GM15510 (cell line): ENCODE results near the gene LOXHD1.

Source experiments
- POLR2A ChIP-seq: IDR thresholded peaks from 3 replicates; pipeline ENCODE4 v1.6.1; 2011; ENCODE audit warnings: borderline replicate concordance; ENCODE audit not compliant: insufficient read length; ENCODE audit errors: extremely low read depth

LOXHD1 gene

GRCh38 chr18:46652372-46652771 lies 4.6 kb downstream of the LOXHD1 start:
- TF ChIP-seq POLR2A = no peak

GRCh38 chr18:46650681-46651080 lies 6.3 kb downstream of the LOXHD1 start:
- TF ChIP-seq POLR2A = no peak

- TF ChIP-seq POLR2A = no peak
Measured at GRCh38 chr18:46649071-46649862, 7.8 kb downstream of the LOXHD1 start.

- no peak for TF ChIP-seq POLR2A
Measured at GRCh38 chr18:46646468-46646867, 10.6 kb downstream of the LOXHD1 start.

GRCh38 chr18:46642561-46642960 lies 14.5 kb downstream of the LOXHD1 start:
- no peak for TF ChIP-seq POLR2A

- TF ChIP-seq POLR2A = no peak
Measured at GRCh38 chr18:46641917-46642316, 15.1 kb downstream of the LOXHD1 start.

GRCh38 chr18:46639386-46639785 lies 17.6 kb downstream of the LOXHD1 start:
- no peak for TF ChIP-seq POLR2A

- TF ChIP-seq POLR2A = no peak
Measured at GRCh38 chr18:46636040-46636630, 20.9 kb downstream of the LOXHD1 start.

GRCh38 chr18:46632401-46633071 lies 24.5 kb downstream of the LOXHD1 start:
- TF ChIP-seq POLR2A = no peak

- TF ChIP-seq POLR2A = no peak
Measured at GRCh38 chr18:46630991-46631390, 26.0 kb downstream of the LOXHD1 start.

- no peak for TF ChIP-seq POLR2A
Measured at GRCh38 chr18:46630160-46630559, 26.9 kb downstream of the LOXHD1 start.

- no peak for TF ChIP-seq POLR2A
Measured at GRCh38 chr18:46629361-46629760, 27.7 kb downstream of the LOXHD1 start.

- no peak for TF ChIP-seq POLR2A
Measured at GRCh38 chr18:46628206-46628605, 28.8 kb downstream of the LOXHD1 start.

GRCh38 chr18:46627136-46627535 lies 29.9 kb downstream of the LOXHD1 start:
- no peak for TF ChIP-seq POLR2A

- no peak for TF ChIP-seq POLR2A
Measured at GRCh38 chr18:46625069-46625468, 32.0 kb downstream of the LOXHD1 start.

- no peak for TF ChIP-seq POLR2A
Measured at GRCh38 chr18:46624127-46624526, 32.9 kb downstream of the LOXHD1 start.
